Measurements from ENCODE around the gene CUL5. TPM values are rescaled to one million over a fixed set of nuclear protein-coding genes. Genes with fewer than 3 reads are reported as not detected.

The CUL5 gene
- total RNA-seq, 4 donors from 2014 or later: 20.4 to 41.6 (median 32.8) TPM

GRCh38 chr11:108117746-108118371, 109.2 kb downstream of the CUL5 start:
- no peak for TF ChIP-seq CTCF (IDR thresholded peaks at IDR 0.05; ENCODE audit: low read depth)

GRCh38 chr11:108121274-108122155, 112.8 kb downstream of the CUL5 start, which contains the start of gene ACAT1:
ACAT1 (plus strand) TSS chr11:108121567; CDS start chr11:108121607, 40 bp downstream.
- no peak for TF ChIP-seq CTCF (IDR thresholded peaks at IDR 0.05; ENCODE audit: low read depth)

GRCh38 chr11:108122166-108122628, 113.5 kb downstream of the CUL5 start:
- no peak for TF ChIP-seq CTCF (IDR thresholded peaks at IDR 0.05; ENCODE audit: low read depth)

GRCh38 chr11:108125096-108125495, 116.4 kb downstream of the CUL5 start:
- TF ChIP-seq CTCF (IDR thresholded peaks at IDR 0.05; ENCODE audit: low read depth): no peak

- TF ChIP-seq CTCF (IDR thresholded peaks at IDR 0.05; ENCODE audit: low read depth): no peak
Observed at GRCh38 chr11:108128772-108129171, 120.1 kb downstream of the CUL5 start.

GRCh38 chr11:108131993-108132392, 123.3 kb downstream of the CUL5 start:
- no peak for TF ChIP-seq CTCF (IDR thresholded peaks at IDR 0.05; ENCODE audit: low read depth)

GRCh38 chr11:108135845-108136544, 127.3 kb downstream of the CUL5 start:
- no peak for TF ChIP-seq CTCF (IDR thresholded peaks at IDR 0.05; ENCODE audit: low read depth)
